Measurements from ENCODE around the gene SPRR1B. TPM values are rescaled to one million over a fixed set of nuclear protein-coding genes. Genes with fewer than 3 reads are reported as not detected.

SPRR1B gene
- total RNA-seq, 1 donor from 2014 or later: not detected

- Histone ChIP-seq H3K4me3 (no peak overlapping the region), H3K36me3 (no peaks in the 10 kb centered on the region), H3K27me3 (no peaks in the 10 kb centered on the region), H3K9me3 (no peaks in the 10 kb centered on the region), H3K4me1 (no peaks in the 10 kb centered on the region), H3K27ac (no peak overlapping the region)
- intact Hi-C loops (cut with DNase I): no loop called here
- no peak for DNase-seq
- TF ChIP-seq CTCF (IDR thresholded peaks at IDR 0.05): no peak
- no peak for ATAC-seq
These were observed 35.2 kb upstream of the SPRR1B start for GRCh38 chr1:152995842-152996241.

GRCh38 chr1:152996633-152997400, 34.2 kb upstream of the SPRR1B start:
- no peak for TF ChIP-seq CTCF (IDR thresholded peaks at IDR 0.05)

GRCh38 chr1:152997901-152998300, 33.1 kb upstream of the SPRR1B start:
- DNase-seq (no peak), ATAC-seq (no peak)
- Histone ChIP-seq H3K4me3 (no peak overlapping the region), H3K4me1 (no peaks in the 10 kb centered on the region), H3K27me3 (no peaks in the 10 kb centered on the region), H3K27ac (no peak overlapping the region), H3K36me3 (no peaks in the 10 kb centered on the region), H3K9me3 (no peaks in the 10 kb centered on the region)
- no peak for TF ChIP-seq CTCF (IDR thresholded peaks at IDR 0.05)
- intact Hi-C loops (cut with DNase I): no loop called here

More at GRCh38 chr1:152996633-152997400, 34.2 kb upstream of the SPRR1B start:
- DNase-seq (no peak), ATAC-seq (no peak)
- no peaks in the 10 kb centered on the region for H3K36me3 ChIP-seq
- intact Hi-C loops (cut with DNase I): no loop called here
- H3K4me1 ChIP-seq: no peaks in the 10 kb centered on the region
- no peak overlapping the region for H3K4me3 ChIP-seq
- no peak overlapping the region for H3K27ac ChIP-seq
- H3K9me3 ChIP-seq: no peaks in the 10 kb centered on the region
- H3K27me3 ChIP-seq: no peaks in the 10 kb centered on the region

GRCh38 chr1:152998476-152998875, 32.5 kb upstream of the SPRR1B start:
- Histone ChIP-seq H3K4me3 (no peak overlapping the region), H3K27ac (no peak overlapping the region), H3K4me1 (no peaks in the 10 kb centered on the region), H3K27me3 (no peaks in the 10 kb centered on the region), H3K36me3 (no peaks in the 10 kb centered on the region), H3K9me3 (no peaks in the 10 kb centered on the region)
- DNase-seq: no peak
- no peak for ATAC-seq
- no peak for TF ChIP-seq CTCF (IDR thresholded peaks at IDR 0.05)
- intact Hi-C loops (cut with DNase I): no loop called here

GRCh38 chr1:152999818-153000217, 31.2 kb upstream of the SPRR1B start:
- Histone ChIP-seq H3K4me3 (no peak overlapping the region), H3K4me1 (no peaks in the 10 kb centered on the region), H3K9me3 (no peaks in the 10 kb centered on the region), H3K27ac (no peak overlapping the region), H3K36me3 (no peaks in the 10 kb centered on the region), H3K27me3 (no peaks in the 10 kb centered on the region)
- ATAC-seq (no peak), DNase-seq (no peak)
- TF ChIP-seq CTCF (IDR thresholded peaks at IDR 0.05): no peak
- intact Hi-C loops (cut with DNase I): no loop called here
